Heart left ventricle (tissue), 16 donors: ENCODE results near the gene VPS18. TPM values are rescaled to one million over a fixed set of nuclear protein-coding genes. Genes with fewer than 3 reads are reported as not detected.

ENCODE experiments used
- ATAC-seq, 4 donors: fragments of 200-7000 bp; cut with Tn5 transposase; one replicate each; pipeline ENCODE4 v1.9.1; 2020 to 2022; ENCODE audit warnings: moderate library complexity in 4 of 4, mild to moderate bottlenecking in 3 of 4, moderate number of reproducible peaks in 1 of 4
- DNase-seq, 5 donors: peaks; one replicate each; pipeline ENCODE4 v3.0.0-alpha.2; 2020
- H3K27ac ChIP-seq, 12 donors: fragments of 200-600 bp; sonication (generic) in 4 of 12; one replicate each; pipeline versions ENCODE4 v1.5.0 to v1.8.0; 2016 to 2022; ENCODE audit warnings: mild to moderate bottlenecking in 2 of 12
- H3K27me3 ChIP-seq, 9 donors: fragments of 200-600 bp; sonication (generic) in 2 of 9; one replicate each; pipeline versions ENCODE4 v1.5.1 to v1.8.0; 2016 to 2022; ENCODE audit warnings: mild to moderate bottlenecking in 3 of 9
- H3K36me3 ChIP-seq, 9 donors: fragments of 200-600 bp; sonication (generic) in 2 of 9; one replicate each; pipeline versions ENCODE4 v1.5.0 to v1.8.0; 2018 to 2022; ENCODE audit warnings: mild to moderate bottlenecking in 2 of 9
- H3K4me1 ChIP-seq, 12 donors: fragments of 200-600 bp; sonication (generic) in 4 of 12; one replicate each; pipeline versions ENCODE4 v1.5.0 to v1.8.0; 2016 to 2022; ENCODE audit warnings: mild to moderate bottlenecking in 3 of 12
- H3K4me3 ChIP-seq, 12 donors: fragments of 200-600 bp; sonication (generic) in 4 of 12; one replicate each; pipeline versions ENCODE4 v1.5.0 to v1.8.0; 2017 to 2022; ENCODE audit warnings: mild to moderate bottlenecking in 9 of 12, moderate library complexity in 4 of 12
- H3K9me3 ChIP-seq, 12 donors: fragments of 200-600 bp; sonication (generic) in 4 of 12; one replicate each; pipeline versions ENCODE4 v1.5.0 to v1.8.0; 2016 to 2022; ENCODE audit warnings: mild to moderate bottlenecking in 1 of 12
- POLR2A ChIP-seq, 2 donors: fragments of 450-650 bp; IDR thresholded peaks; one replicate each; pipeline ENCODE4 v1.6.1; 2017; ENCODE audit warnings: antibody characterized with exemption in 2 of 2, mild to moderate bottlenecking in 2 of 2, moderate library complexity in 2 of 2
- WGBS, 4 donors: extraction: QIAGEN DNeasy Blood & Tissue Kit in 2 of 4; methylation state at CpG; one replicate each; pipeline versions ENCODE4 v1.1.5 to v1.1.7; 2013 to 2018; 5-methylcytosine and 5-hydroxymethylcytosine counted together
- intact Hi-C, 10 donors: fragments of 100-400 bp; cut with DNase I; formaldehyde crosslinking; loops; one replicate each; pipeline versions ENCODE4 v1.11.1 to v1.14.2; 2022
- polyA plus RNA-seq, 2 donors: library from polyadenylated mRNA; stranded (reverse); fragments of 200-250 nt; gene quantifications; one replicate each; pipeline ENCODE4 v1.2.3, GENCODE V29; 2013
- total RNA-seq, 9 donors: library from RNA; depleted of rRNA in 2 of 9; stranded (reverse); fragments of >200 nt in 2 of 9; fragmentation: NEBNext Ultra II Directional in 3 of 9; extraction: Animal tissue kit (Norgen Biotek cat#: 25700) in 3 of 9; gene quantifications; one replicate each; pipeline versions ENCODE4 v1.1.0 to v1.2.4, GENCODE V29; 2016 to 2023
- TF ChIP-seq, protein P1 (sequence below), 12 donors: fragments of 200-600 bp; sonication (generic) in 4 of 12; IDR thresholded peaks; one replicate each; pipeline versions ENCODE4 v1.5.0 to v1.8.0; 2018 to 2022; ENCODE audit warnings: antibody characterized with exemption in 12 of 12, mild to moderate bottlenecking in 5 of 12
- donor health status: ischemic (EF 13 %, LVEDD 7.1; RV severe dilation, severe dysfunction).
- donor health status: healthy with polysubstance abuse.
- donor health status: DM: no; HTN: yes; CAD: no.
- donor health status: DM: no; HTN: no; CAD: no.
- donor health status: ischemic (EF 25% LVEDD 6.9; RV normal size, moderate dysfunction).
- donor health status: ischemic (EF 25% LVEDD 5.7; RV mildly dilated, moderate dysfunction).
- donor health status: healthy.
- donor health status: DM: yes; HTN: yes; CAD: no.
- donor health status: ischemic (EF 35%, LVEDD 5.7; RV mildly dilated, moderate dysfunction).
- donor health status: nonischemic (EF 11% LVEDD 7.7; RV severe dilation, severe dysfunction).
- donor health status: DM: yes; HTN: yes; CAD: no.
- donor health status: PGD.
- donor health status: ischemic (EF 29% LVEDD 5.4; RV normal size, mild dysfunction).
- donor health status: nonischemic (EF 23%, LVEDD 6.1; RV moderate dilation, normal function).

VPS18 gene
- total and polyA plus RNA-seq, 11 donors = 14.7 to 29.2 (median 21.3) TPM

DNA sequence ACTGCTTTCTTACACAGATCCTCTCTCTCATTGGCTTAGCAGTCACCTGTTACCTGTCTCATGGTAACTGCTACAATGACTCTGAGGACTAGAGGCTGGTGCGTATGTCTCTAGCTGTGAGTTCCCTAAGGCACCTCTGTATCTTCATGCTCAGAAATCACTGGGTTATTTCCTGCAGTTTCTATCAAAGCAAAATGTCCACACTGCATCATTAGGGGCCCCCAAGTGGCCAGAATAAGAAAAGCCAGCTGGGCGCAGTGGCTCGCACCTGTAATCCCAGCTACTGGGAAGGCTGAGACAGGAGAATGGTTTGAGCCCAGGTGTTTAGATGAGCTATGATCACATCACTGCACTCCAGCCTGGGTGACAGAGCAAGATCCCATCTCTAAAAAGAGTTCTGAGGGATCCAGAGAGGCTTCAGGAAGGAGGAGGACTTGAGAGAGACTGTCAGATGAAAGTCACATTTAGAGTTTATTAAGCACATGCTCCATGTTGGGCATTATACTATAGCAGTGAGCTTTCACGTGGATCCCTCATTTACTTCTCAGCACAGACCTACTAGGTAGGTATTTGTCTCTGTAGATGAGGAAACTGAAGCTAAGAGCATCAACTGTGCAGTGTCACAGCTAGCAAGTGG is 2.3 kb upstream of the VPS18 start:
- peaks cover 0 to 14% (median 11%) of the 10 kb centered on the region in 9 donors for H3K36me3 ChIP-seq
- no peak overlapping the region for H3K4me3 ChIP-seq
- H3K27me3 ChIP-seq = no peaks in the 10 kb centered on the region
- WGBS, 4 donors = 12 to 21% (median 14%) methylated on average over 4 of the region's 4 CpGs
- no peaks in the 10 kb centered on the region for H3K9me3 ChIP-seq
- DNase-seq (no peak), ATAC-seq (no peak)
- intact Hi-C loops = loop anchor here (2.0 to 10.0 kb wide), 17 partner anchors 33 to 570 kb away; partner anchors contain the start of genes KNL1 (in 9 of the 10), RAD51 (in 3 of the 10), GCHFR (in 2 of the 10) and C15orf62 (in 1 of the 10)
- no peak for TF ChIP-seq POLR2A (IDR thresholded peaks at IDR 0.05)
- TF ChIP-seq, protein P1, sequence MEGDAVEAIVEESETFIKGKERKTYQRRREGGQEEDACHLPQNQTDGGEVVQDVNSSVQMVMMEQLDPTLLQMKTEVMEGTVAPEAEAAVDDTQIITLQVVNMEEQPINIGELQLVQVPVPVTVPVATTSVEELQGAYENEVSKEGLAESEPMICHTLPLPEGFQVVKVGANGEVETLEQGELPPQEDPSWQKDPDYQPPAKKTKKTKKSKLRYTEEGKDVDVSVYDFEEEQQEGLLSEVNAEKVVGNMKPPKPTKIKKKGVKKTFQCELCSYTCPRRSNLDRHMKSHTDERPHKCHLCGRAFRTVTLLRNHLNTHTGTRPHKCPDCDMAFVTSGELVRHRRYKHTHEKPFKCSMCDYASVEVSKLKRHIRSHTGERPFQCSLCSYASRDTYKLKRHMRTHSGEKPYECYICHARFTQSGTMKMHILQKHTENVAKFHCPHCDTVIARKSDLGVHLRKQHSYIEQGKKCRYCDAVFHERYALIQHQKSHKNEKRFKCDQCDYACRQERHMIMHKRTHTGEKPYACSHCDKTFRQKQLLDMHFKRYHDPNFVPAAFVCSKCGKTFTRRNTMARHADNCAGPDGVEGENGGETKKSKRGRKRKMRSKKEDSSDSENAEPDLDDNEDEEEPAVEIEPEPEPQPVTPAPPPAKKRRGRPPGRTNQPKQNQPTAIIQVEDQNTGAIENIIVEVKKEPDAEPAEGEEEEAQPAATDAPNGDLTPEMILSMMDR (IDR thresholded peaks at IDR 0.05) = peak; percentile 31 to 69 (median 55)
- H3K4me1 ChIP-seq = peaks cover 0 to 24% (median 14%) of the 10 kb centered on the region in 12 donors
- H3K27ac ChIP-seq = no peak overlapping the region

DNA sequence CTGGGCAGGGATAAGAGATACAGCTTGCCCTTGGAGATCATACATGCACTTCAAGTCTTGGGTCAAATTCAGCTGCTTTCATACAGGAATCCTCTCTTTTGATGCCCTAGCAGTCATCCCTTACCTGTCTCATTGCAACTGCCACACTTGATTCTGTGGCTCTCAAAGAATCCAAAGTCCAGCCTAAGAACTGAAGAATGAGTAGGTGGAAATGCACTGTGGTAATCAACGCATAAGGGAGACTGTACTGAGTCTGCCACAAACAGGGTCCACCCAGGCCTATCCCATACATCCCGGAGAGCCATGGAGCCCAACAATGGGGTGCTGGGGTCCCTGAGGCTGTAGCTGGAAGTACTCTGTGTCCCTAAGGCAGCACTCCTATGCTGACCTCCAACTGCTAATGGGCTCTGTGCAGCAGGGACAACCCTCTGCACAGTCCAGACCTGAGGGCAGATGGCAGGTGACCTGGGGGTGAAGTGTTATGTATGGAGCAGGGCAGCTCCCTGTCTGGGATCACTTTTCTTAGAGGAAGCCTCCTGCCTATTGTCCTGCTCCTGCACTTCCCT is 1.7 kb upstream of the VPS18 start:
- DNase-seq (no peak), ATAC-seq (no peak)
- TF ChIP-seq, protein P1 (IDR thresholded peaks at IDR 0.05) = no peak
- TF ChIP-seq POLR2A (IDR thresholded peaks at IDR 0.05) = no peak
- Histone ChIP-seq H3K4me3 (no peak overlapping the region), H3K4me1 (peaks cover 0 to 24% (median 14%) of the 10 kb centered on the region in 12 donors), H3K9me3 (no peaks in the 10 kb centered on the region), H3K36me3 (peaks cover 0 to 20% (median 17%) of the 10 kb centered on the region in 9 donors), H3K27me3 (no peaks in the 10 kb centered on the region), H3K27ac (no peak overlapping the region)
- 88 to 95% (median 91%) methylated on average over 2 of the region's 2 CpGs for WGBS, 4 donors
- intact Hi-C loops = loop anchor here (2.0 to 10.0 kb wide), 17 partner anchors 34 to 570 kb away; partner anchors contain the start of genes KNL1 (in 9 of the 10), RAD51 (in 3 of the 10), GCHFR (in 2 of the 10) and C15orf62 (in 1 of the 10)

- H3K27ac ChIP-seq = peak overlapping the region in 4 of 12 donors; percentile 83 to 93 (median 88)
- ATAC-seq = no peak
These were observed 1.1 kb upstream of the VPS18 start for GRCh38 chr15:40893019-40893670.

More at GRCh38 chr15:40893019-40893670, 1.1 kb upstream of the VPS18 start:
- Histone ChIP-seq H3K9me3 (no peaks in the 10 kb centered on the region), H3K4me3 (peak overlapping the region in 8 of 12 donors; percentile 72 to 99 (median 76)), H3K36me3 (peaks cover 0 to 26% (median 22%) of the 10 kb centered on the region in 9 donors), H3K27me3 (no peaks in the 10 kb centered on the region), H3K4me1 (peaks cover 0 to 24% (median 14%) of the 10 kb centered on the region in 12 donors)
- intact Hi-C loops = loop anchor here (2.0 to 10.0 kb wide), 17 partner anchors 34 to 571 kb away; partner anchors contain the start of genes KNL1 (in 9 of the 10), RAD51 (in 3 of the 10), GCHFR (in 2 of the 10) and C15orf62 (in 1 of the 10)
- WGBS, 4 donors = 83 to 89% (median 86%) methylated on average over 22 of the region's 22 CpGs
- no peak for DNase-seq
- TF ChIP-seq, protein P1 (IDR thresholded peaks at IDR 0.05) = no peak
- TF ChIP-seq POLR2A (IDR thresholded peaks at IDR 0.05) = no peak
